Vagina (tissue), 2 donors: ENCODE measurements around the gene USP16.

Source experiments
- POLR2AphosphoS5 ChIP-seq, 2 donors: sonication (generic); formaldehyde crosslinking; IDR thresholded peaks; one replicate each; pipeline ENCODE4 v1.9.0; 2017; ENCODE audit warnings: antibody characterized with exemption in 2 of 2, mild to moderate bottlenecking in 2 of 2, low read depth in 1 of 2; ENCODE audit not compliant: insufficient read depth in 1 of 2
- TF ChIP-seq, protein P1 (sequence below), 3 experiments: fragments of 450-650 bp in 2 of 3; fragments of 200-600 bp in 1 of 3; sonication (generic) in 1 of 3; IDR thresholded peaks; one replicate each; pipeline ENCODE4 v1.5.1; 2017 to 2019; ENCODE audit warnings: antibody characterized with exemption in 3 of 3, mild to moderate bottlenecking in 2 of 3, moderate library complexity in 2 of 3

DNA sequence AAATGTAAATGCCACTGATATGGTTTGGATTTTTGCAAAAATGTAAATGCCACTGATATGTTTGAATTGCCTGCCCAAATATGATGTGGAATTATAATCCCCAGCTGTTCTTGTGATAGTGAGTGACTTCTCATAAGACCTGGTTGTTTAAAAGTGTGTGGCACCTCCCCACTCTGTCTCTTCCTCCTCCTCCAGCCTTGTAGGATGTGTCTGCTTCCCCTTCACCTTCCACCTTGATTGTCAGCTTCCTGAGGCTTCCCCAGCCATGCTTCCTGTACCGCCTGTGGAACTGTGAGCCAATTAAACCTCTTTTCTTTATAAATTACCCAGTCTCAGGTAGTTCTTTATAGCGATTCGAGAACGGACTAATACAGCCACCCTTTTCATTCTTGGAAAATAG is 50.3 kb downstream of the USP16 start:
- TF ChIP-seq POLR2AphosphoS5 (IDR thresholded peaks at IDR 0.05; ENCODE audit: insufficient read depth in 1 of 2, low read depth in 1 of 2): no peak
- TF ChIP-seq, protein P1, sequence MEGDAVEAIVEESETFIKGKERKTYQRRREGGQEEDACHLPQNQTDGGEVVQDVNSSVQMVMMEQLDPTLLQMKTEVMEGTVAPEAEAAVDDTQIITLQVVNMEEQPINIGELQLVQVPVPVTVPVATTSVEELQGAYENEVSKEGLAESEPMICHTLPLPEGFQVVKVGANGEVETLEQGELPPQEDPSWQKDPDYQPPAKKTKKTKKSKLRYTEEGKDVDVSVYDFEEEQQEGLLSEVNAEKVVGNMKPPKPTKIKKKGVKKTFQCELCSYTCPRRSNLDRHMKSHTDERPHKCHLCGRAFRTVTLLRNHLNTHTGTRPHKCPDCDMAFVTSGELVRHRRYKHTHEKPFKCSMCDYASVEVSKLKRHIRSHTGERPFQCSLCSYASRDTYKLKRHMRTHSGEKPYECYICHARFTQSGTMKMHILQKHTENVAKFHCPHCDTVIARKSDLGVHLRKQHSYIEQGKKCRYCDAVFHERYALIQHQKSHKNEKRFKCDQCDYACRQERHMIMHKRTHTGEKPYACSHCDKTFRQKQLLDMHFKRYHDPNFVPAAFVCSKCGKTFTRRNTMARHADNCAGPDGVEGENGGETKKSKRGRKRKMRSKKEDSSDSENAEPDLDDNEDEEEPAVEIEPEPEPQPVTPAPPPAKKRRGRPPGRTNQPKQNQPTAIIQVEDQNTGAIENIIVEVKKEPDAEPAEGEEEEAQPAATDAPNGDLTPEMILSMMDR (IDR thresholded peaks at IDR 0.05): no peak
